HEK293T (cell line): ENCODE data around the gene PFKFB2.

Experiments
- CTCF ChIA-PET: fragments of 350-600 bp; formaldehyde crosslinking; extraction: SDS; loops from one replicate; lab custom pipeline; 2021; ENCODE audit warnings: antibody characterized with exemption, inconsistent platforms; lab: Yijun Ruan, JAX
- POLR2A ChIA-PET: fragments of 350-600 bp; formaldehyde crosslinking; extraction: SDS; loops from one replicate; lab custom pipeline; 2020; ENCODE audit warnings: antibody characterized with exemption, inconsistent platforms; lab: Yijun Ruan, JAX
- DNase-seq: peaks from one replicate; pipeline ENCODE4 v3.0.0; 2012; ENCODE audit warnings: mixed read lengths; ENCODE audit errors: extremely low spot score
- ARNT ChIP-seq: fragments of 450-650 bp; IDR thresholded peaks from 2 replicates; pipeline ENCODE4 v1.6.1; 2017; ENCODE audit warnings: mild to moderate bottlenecking
- BHLHE40 ChIP-seq: fragments of 450-650 bp; IDR thresholded peaks from 2 replicates; pipeline ENCODE4 v1.6.1; 2016; ENCODE audit warnings: mild to moderate bottlenecking, moderate library complexity, borderline replicate concordance
- CTBP1 ChIP-seq: fragments of 450-650 bp; IDR thresholded peaks from 2 replicates; pipeline ENCODE4 v1.6.1; 2016; ENCODE audit warnings: borderline replicate concordance
- ELF4 ChIP-seq: fragments of 450-650 bp; IDR thresholded peaks from 2 replicates; pipeline ENCODE4 v1.6.1; 2017; ENCODE audit warnings: antibody characterized with exemption
- FOXA1 ChIP-seq: fragments of 450-650 bp; IDR thresholded peaks from 2 replicates; pipeline ENCODE4 v1.6.1; 2016; ENCODE audit warnings: mild to moderate bottlenecking
- FOXK2 ChIP-seq: fragments of 450-650 bp; IDR thresholded peaks from 2 replicates; pipeline ENCODE4 v1.6.1; 2016; ENCODE audit warnings: mild to moderate bottlenecking
- FOXM1 ChIP-seq: fragments of 450-650 bp; IDR thresholded peaks from 2 replicates; pipeline ENCODE4 v1.6.1; 2017; ENCODE audit warnings: mild to moderate bottlenecking, borderline replicate concordance
- HDGF ChIP-seq: fragments of 450-650 bp; IDR thresholded peaks from 2 replicates; pipeline ENCODE4 v1.6.1; 2017; ENCODE audit warnings: antibody characterized with exemption, borderline replicate concordance
- L3MBTL2 ChIP-seq: fragments of 450-650 bp; conservative IDR thresholded peaks from 2 replicates; pipeline ENCODE4 v1.6.1; 2016; ENCODE audit warnings: mild to moderate bottlenecking
- LEF1 ChIP-seq: fragments of 450-650 bp; IDR thresholded peaks from 2 replicates; pipeline ENCODE4 v1.6.1; 2017; ENCODE audit warnings: mild to moderate bottlenecking, borderline replicate concordance
- NFRKB ChIP-seq: fragments of 450-650 bp; IDR thresholded peaks from 2 replicates; pipeline ENCODE4 v1.6.1; 2016; ENCODE audit warnings: mild to moderate bottlenecking, moderate library complexity
- PKNOX1 ChIP-seq: fragments of 450-650 bp; IDR thresholded peaks from 2 replicates; pipeline ENCODE4 v1.6.1; 2016
- SP1 ChIP-seq: fragments of 450-650 bp; IDR thresholded peaks from 2 replicates; pipeline ENCODE4 v1.6.1; 2017
- SUZ12 ChIP-seq: fragments of 450-650 bp; IDR thresholded peaks from 2 replicates; pipeline ENCODE4 v1.6.1; 2016; ENCODE audit warnings: mild to moderate bottlenecking
- TARDBP ChIP-seq: fragments of 450-650 bp; IDR thresholded peaks from 2 replicates; pipeline ENCODE4 v1.6.1; 2016
- ZNF384 ChIP-seq: fragments of 450-650 bp; IDR thresholded peaks from 2 replicates; pipeline ENCODE4 v1.6.1; 2016

PFKFB2 gene

GRCh38 chr1:207088161-207088560 lies 35.1 kb downstream of the PFKFB2 start:
- POLR2A ChIA-PET = no interaction called here
- TF ChIP-seq ZNF384 = no peak
- no peak for TF ChIP-seq SP1
- no peak for TF ChIP-seq PKNOX1
- TF ChIP-seq L3MBTL2 = no peak
- CTCF ChIA-PET = no interaction called here
- no peak for DNase-seq

GRCh38 chr1:207088701-207089626 lies 35.9 kb downstream of the PFKFB2 start, which contains the start of gene C4BPB:
TSS of gene C4BPB (plus strand) at chr1:207088860. CDS start at chr1:207089532, 672 bp downstream.
- ChIA-PET POLR2A (no interaction called here), CTCF (no interaction called here)
- no peak for DNase-seq
- TF ChIP-seq NFRKB (no peak), CTBP1 (no peak), FOXA1 (no peak), L3MBTL2 (no peak), HDGF (no peak), SUZ12 (no peak), ARNT (no peak), BHLHE40 (no peak), ZNF384 (no peak), FOXM1 (no peak), SP1 (no peak), FOXK2 (no peak), ELF4 (no peak), LEF1 (no peak), TARDBP (no peak)

GRCh38 chr1:207089627-207090355 lies 36.7 kb downstream of the PFKFB2 start:
- no peak for DNase-seq
- ChIA-PET POLR2A (no interaction called here), CTCF (interaction anchor here (0.6 kb wide), 1 partner anchor 1654 kb away, joined by 3 read pairs; no protein-coding TSS in a partner anchor)
- TF ChIP-seq ARNT (no peak), FOXM1 (no peak), FOXA1 (no peak), CTBP1 (no peak), L3MBTL2 (no peak), SP1 (no peak), PKNOX1 (no peak), TARDBP (no peak), LEF1 (no peak), FOXK2 (no peak), ZNF384 (no peak), BHLHE40 (no peak), SUZ12 (no peak), HDGF (no peak), NFRKB (no peak), ELF4 (no peak)

GRCh38 chr1:207091200-207091908 lies 38.3 kb downstream of the PFKFB2 start:
- DNase-seq = no peak
- TF ChIP-seq TARDBP = no peak
- no peak for TF ChIP-seq ARNT
- TF ChIP-seq L3MBTL2 = no peak
- TF ChIP-seq LEF1 = no peak
- no peak for TF ChIP-seq FOXM1
- TF ChIP-seq ZNF384 = no peak
- TF ChIP-seq HDGF = no peak
- no peak for TF ChIP-seq BHLHE40
- no peak for TF ChIP-seq ELF4
- TF ChIP-seq SP1 = no peak
- no peak for TF ChIP-seq NFRKB
- TF ChIP-seq PKNOX1 = no peak
- TF ChIP-seq CTBP1 = no peak
- no peak for TF ChIP-seq SUZ12
- TF ChIP-seq FOXA1 = no peak
- ChIA-PET POLR2A (no interaction called here), CTCF (no interaction called here)

GRCh38 chr1:207093944-207094343 lies 40.9 kb downstream of the PFKFB2 start:
- TF ChIP-seq PKNOX1 (no peak), ZNF384 (no peak), FOXA1 (no peak), BHLHE40 (no peak), NFRKB (no peak), TARDBP (no peak), SUZ12 (no peak), ELF4 (no peak), ARNT (no peak), FOXK2 (no peak), SP1 (no peak), CTBP1 (no peak), HDGF (no peak), LEF1 (no peak), FOXM1 (no peak), L3MBTL2 (no peak)
- POLR2A ChIA-PET = no interaction called here
- CTCF ChIA-PET = interaction anchor here (0.6 to 1.3 kb wide), 3 partner anchors 249 to 1039 kb away, joined by 4 to 5 read pairs (median 4); no protein-coding TSS in a partner anchor
- DNase-seq = no peak
